Neuron (in vitro differentiated cells): ENCODE data around the gene SLC35A4.

Experiments
- H2AFZ ChIP-seq: one replicate; pipeline ENCODE4 v1.6.1; 2013; ENCODE audit warnings: low read depth, mild to moderate bottlenecking, inconsistent platforms, low read length, moderate library complexity
- H3K27me3 ChIP-seq: one replicate; pipeline ENCODE4 v1.6.1; 2013; ENCODE audit warnings: low read length; ENCODE audit not compliant: insufficient read depth
- H3K36me3 ChIP-seq: one replicate; pipeline ENCODE4 v1.6.1; 2013; ENCODE audit warnings: low read length; ENCODE audit not compliant: insufficient read depth
- H3K4me1 ChIP-seq: one replicate; pipeline ENCODE4 v1.6.1; 2013; ENCODE audit warnings: low read length; ENCODE audit not compliant: insufficient read depth
- H3K4me3 ChIP-seq: 2 replicates; pipeline ENCODE4 v1.5.1; 2013; ENCODE audit warnings: mild to moderate bottlenecking, low read length, moderate library complexity
- H3K9me3 ChIP-seq: one replicate; pipeline ENCODE4 v1.6.1; 2013; ENCODE audit warnings: low read length

Gene SLC35A4

DNA sequence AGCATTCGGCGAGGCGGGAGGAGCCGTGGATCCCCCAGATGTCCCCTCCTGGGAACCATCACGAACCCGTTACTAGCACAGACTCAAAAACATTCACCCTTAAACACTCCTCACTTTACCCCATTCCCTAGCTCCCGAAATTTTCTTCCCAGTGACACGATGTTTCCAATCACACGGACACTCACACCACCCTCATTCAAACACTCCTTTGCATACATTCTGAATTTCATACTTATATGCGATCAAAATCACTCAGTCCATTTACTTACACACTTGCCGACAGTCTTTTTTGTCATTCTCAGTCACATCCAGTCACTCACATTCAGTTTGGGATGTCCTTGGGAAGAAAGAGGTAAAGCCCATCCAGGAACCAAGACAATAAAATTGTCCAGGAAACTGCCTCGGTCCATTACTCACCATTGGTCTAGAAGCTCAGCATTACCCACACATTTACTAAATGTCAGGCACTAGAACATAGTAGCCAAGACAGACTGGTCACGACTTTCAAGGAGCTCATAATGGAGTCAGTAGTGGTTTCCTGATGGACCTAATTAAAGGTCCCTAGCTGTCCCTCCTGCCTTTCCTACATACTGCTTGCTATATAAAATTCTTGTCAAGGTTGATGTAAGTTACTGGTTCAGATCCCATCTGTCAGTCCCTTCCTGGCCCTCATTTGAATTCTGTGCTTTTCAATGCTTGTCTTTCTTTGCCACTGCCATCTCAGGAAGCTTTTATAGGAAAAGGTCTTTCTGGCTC lies 574 bp downstream of the SLC35A4 start:
- peaks cover 20% of the 10 kb centered on the region for H3K4me1 ChIP-seq
- H3K4me3 ChIP-seq = peak overlapping the region; percentile 89
- H3K27me3 ChIP-seq = no peaks in the 10 kb centered on the region
- H3K9me3 ChIP-seq = no peaks in the 10 kb centered on the region
- peaks cover 26% of the 10 kb centered on the region for H3K36me3 ChIP-seq
- H2AFZ ChIP-seq = peak overlapping the region; percentile 89

DNA sequence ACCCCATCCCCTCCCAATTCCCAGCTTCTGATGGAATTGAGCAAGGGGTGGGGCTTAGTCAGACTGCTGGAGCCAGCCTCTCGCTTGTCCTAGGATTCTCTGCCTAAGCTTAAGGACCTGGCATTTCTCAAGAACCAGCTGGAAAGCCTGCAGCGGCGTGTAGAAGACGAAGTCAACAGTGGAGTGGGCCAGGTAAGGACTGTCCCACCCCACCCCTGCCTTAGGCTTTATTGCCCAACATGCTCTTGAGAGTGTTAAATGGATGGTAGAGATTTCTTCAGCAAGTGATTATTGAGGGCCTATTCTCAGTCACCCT lies 1.1 kb downstream of the SLC35A4 start:
- peak overlapping the region; percentile 89 for H3K4me3 ChIP-seq
- H3K27me3 ChIP-seq = no peaks in the 10 kb centered on the region
- H3K9me3 ChIP-seq = no peaks in the 10 kb centered on the region
- H3K36me3 ChIP-seq = peaks cover 26% of the 10 kb centered on the region
- H2AFZ ChIP-seq = no peak overlapping the region
- H3K4me1 ChIP-seq = peaks cover 20% of the 10 kb centered on the region

DNA sequence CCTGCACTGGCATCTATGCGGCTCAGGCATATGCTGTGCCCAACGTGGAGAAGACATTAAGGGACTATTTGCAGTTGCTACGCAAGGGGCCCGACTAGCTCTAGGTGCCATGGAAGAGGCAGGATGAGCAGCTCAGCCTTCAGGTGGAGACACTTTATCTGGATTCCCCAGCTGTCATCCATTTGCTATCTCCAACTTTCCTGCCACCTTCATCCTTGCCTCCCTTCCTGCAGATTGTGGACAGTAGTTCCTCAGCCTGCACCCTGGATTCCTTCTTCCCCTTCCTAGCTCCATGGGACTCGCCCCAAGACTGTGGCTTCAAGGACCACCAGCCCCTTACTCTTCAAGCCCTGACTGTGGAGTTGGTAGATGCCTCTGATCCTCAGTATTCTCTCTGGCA lies 2.0 kb downstream of the SLC35A4 start:
- H3K36me3 ChIP-seq = peaks cover 26% of the 10 kb centered on the region
- no peaks in the 10 kb centered on the region for H3K9me3 ChIP-seq
- no peak overlapping the region for H2AFZ ChIP-seq
- no peaks in the 10 kb centered on the region for H3K27me3 ChIP-seq
- H3K4me3 ChIP-seq = no peak overlapping the region
- peaks cover 20% of the 10 kb centered on the region for H3K4me1 ChIP-seq

DNA sequence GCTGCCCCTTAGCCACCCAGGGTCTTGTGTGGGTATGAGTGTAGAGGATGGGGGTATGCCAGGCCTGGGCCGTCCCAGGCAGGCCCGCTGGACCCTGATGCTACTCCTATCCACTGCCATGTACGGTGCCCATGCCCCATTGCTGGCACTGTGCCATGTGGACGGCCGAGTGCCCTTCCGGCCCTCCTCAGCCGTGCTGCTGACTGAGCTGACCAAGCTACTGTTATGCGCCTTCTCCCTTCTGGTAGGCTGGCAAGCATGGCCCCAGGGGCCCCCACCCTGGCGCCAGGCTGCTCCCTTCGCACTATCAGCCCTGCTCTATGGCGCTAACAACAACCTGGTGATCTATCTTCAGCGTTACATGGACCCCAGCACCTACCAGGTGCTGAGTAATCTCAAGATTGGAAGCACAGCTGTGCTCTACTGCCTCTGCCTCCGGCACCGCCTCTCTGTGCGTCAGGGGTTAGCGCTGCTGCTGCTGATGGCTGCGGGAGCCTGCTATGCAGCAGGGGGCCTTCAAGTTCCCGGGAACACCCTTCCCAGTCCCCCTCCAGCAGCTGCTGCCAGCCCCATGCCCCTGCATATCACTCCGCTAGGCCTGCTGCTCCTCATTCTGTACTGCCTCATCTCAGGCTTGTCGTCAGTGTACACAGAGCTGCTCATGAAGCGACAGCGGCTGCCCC lies 2.6 kb downstream of the SLC35A4 start:
- no peaks in the 10 kb centered on the region for H3K9me3 ChIP-seq
- peaks cover 20% of the 10 kb centered on the region for H3K4me1 ChIP-seq
- peaks cover 26% of the 10 kb centered on the region for H3K36me3 ChIP-seq
- H3K4me3 ChIP-seq = no peak overlapping the region
- no peaks in the 10 kb centered on the region for H3K27me3 ChIP-seq
- no peak overlapping the region for H2AFZ ChIP-seq

DNA sequence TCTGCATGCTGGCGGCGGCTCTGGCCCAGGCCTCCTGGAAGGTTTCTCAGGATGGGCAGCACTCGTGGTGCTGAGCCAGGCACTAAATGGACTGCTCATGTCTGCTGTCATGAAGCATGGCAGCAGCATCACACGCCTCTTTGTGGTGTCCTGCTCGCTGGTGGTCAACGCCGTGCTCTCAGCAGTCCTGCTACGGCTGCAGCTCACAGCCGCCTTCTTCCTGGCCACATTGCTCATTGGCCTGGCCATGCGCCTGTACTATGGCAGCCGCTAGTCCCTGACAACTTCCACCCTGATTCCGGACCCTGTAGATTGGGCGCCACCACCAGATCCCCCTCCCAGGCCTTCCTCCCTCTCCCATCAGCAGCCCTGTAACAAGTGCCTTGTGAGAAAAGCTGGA lies 3.2 kb downstream of the SLC35A4 start:
- Histone ChIP-seq H2AFZ (no peak overlapping the region), H3K36me3 (peaks cover 22% of the 10 kb centered on the region), H3K27me3 (no peaks in the 10 kb centered on the region), H3K9me3 (no peaks in the 10 kb centered on the region), H3K4me1 (peaks cover 20% of the 10 kb centered on the region), H3K4me3 (no peak overlapping the region)

DNA sequence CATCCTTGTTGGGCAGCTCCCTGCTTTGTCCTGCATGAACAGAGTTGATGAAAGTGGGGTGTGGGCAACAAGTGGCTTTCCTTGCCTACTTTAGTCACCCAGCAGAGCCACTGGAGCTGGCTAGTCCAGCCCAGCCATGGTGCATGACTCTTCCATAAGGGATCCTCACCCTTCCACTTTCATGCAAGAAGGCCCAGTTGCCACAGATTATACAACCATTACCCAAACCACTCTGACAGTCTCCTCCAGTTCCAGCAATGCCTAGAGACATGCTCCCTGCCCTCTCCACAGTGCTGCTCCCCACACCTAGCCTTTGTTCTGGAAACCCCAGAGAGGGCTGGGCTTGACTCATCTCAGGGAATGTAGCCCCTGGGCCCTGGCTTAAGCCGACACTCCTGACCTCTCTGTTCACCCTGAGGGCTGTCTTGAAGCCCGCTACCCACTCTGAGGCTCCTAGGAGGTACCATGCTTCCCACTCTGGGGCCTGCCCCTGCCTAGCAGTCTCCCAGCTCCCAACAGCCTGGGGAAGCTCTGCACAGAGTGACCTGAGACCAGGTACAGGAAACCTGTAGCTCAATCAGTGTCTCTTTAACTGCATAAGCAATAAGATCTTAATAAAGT lies 3.9 kb downstream of the SLC35A4 start:
- H3K36me3 ChIP-seq = peaks cover 22% of the 10 kb centered on the region
- H3K4me3 ChIP-seq = no peak overlapping the region
- no peak overlapping the region for H2AFZ ChIP-seq
- no peaks in the 10 kb centered on the region for H3K27me3 ChIP-seq
- H3K4me1 ChIP-seq = peaks cover 17% of the 10 kb centered on the region
- H3K9me3 ChIP-seq = no peaks in the 10 kb centered on the region

DNA sequence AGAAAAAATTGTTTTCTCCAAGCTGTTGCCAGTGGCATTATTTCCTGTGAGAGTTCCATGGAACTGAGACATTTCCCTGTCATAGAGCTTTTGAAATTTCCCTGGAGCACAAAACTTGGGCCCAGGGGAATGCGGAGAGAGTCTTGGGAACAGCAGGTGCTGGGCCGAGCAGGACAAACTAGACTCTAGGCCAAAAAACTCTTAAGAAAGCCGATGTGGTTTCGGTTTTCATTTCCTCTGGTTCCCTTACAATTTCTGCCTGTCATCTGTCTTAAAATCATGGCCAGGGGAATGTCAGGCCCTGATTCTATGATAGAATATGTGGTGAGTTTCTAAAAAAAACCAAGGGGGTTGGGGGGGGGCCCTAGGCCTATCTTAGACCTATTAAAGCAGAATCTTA lies 4.6 kb downstream of the SLC35A4 start:
- H3K27me3 ChIP-seq = no peaks in the 10 kb centered on the region
- no peak overlapping the region for H2AFZ ChIP-seq
- no peaks in the 10 kb centered on the region for H3K9me3 ChIP-seq
- no peak overlapping the region for H3K4me3 ChIP-seq
- peaks cover 12% of the 10 kb centered on the region for H3K4me1 ChIP-seq
- H3K36me3 ChIP-seq = peaks cover 22% of the 10 kb centered on the region

DNA sequence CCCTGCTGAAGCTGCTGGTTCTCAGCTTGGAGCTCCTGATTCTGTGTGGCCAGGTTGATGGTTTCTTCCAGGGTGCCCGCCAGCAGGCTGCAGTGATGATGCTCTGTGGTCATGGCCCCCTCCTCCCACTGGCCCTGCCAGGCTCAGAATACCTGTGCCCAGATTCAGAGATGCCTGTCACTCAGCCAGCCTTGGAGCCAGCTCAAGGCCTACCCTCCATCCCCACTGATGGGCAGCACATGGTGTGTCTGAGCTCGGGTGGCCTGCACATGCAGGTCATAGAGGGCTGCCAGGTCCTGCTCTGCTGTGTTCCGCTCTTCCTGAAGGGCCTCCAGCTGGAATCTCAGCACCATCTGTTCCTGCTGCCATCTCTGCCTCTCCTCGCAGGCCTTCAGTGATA lies 5.4 kb downstream of the SLC35A4 start:
- peaks cover 12% of the 10 kb centered on the region for H3K4me1 ChIP-seq
- no peak overlapping the region for H3K4me3 ChIP-seq
- no peak overlapping the region for H2AFZ ChIP-seq
- H3K36me3 ChIP-seq = peaks cover 22% of the 10 kb centered on the region
- no peaks in the 10 kb centered on the region for H3K27me3 ChIP-seq
- no peaks in the 10 kb centered on the region for H3K9me3 ChIP-seq

DNA sequence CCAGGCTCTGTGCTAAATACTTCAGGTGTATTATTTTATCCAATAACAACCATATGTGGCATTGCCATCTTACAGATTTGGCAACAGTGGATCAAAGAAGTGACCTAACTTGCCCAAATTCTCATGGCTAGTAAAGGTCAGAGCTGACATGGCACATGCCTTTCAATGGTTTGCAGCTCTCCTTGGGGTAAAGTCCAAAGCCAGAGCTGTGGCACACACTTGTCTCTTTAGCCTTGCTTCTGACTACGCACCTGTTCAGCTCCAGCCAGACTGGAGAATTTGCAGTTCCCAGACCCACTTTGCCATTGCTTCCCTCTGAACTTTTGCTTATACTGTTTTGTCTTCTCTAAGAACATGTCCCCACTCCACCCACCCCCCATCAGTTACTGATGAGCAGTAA lies 5.9 kb downstream of the SLC35A4 start:
- no peaks in the 10 kb centered on the region for H3K27me3 ChIP-seq
- H3K4me3 ChIP-seq = no peak overlapping the region
- H3K9me3 ChIP-seq = no peaks in the 10 kb centered on the region
- no peak overlapping the region for H2AFZ ChIP-seq
- H3K36me3 ChIP-seq = peaks cover 22% of the 10 kb centered on the region
- H3K4me1 ChIP-seq = peaks cover 8% of the 10 kb centered on the region

DNA sequence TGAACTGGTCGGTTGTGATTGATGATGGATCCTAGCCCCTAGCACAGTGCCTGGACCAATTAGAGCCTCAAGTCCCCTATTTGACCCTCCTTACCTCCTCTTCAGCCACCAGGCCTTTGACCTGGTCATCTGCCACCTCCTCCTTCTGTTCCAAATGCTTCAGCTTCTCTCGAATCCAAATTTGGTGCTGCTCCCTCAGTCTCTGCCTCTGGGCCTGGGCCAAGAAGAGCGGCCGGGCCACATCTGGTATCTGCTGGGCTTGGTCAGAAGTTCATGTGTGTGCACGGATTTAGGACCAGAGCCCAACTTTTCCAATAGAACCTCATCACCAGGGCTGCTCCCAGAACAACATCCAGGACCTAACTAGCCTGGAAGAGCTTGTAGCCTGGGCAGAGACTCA lies 6.5 kb downstream of the SLC35A4 start:
- Histone ChIP-seq H3K4me1 (peaks cover 2% of the 10 kb centered on the region), H2AFZ (no peak overlapping the region), H3K36me3 (peaks cover 22% of the 10 kb centered on the region), H3K27me3 (no peaks in the 10 kb centered on the region), H3K9me3 (no peaks in the 10 kb centered on the region), H3K4me3 (no peak overlapping the region)

DNA sequence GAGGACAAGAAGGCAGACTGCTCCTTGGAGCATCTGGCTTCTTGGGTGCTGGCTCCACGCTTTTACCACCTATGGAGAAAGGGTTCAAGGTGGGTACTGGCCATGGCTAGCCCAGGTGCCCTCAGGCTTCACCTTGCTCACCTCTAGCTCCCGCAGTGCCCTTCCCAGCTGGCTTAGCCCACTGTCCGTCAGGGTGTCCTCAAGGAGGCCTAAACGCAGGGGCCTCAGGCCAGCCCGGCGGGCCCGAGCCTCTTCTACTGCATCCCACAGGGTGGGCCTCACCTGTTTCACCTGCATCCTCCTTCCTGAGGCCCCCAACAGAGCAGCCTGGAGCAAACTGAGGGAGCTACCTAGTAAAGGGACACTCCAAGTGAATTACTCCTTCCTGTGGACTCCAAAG lies 9.1 kb downstream of the SLC35A4 start:
- H2AFZ ChIP-seq = no peak overlapping the region
- H3K36me3 ChIP-seq = no peaks in the 10 kb centered on the region
- no peaks in the 10 kb centered on the region for H3K27me3 ChIP-seq
- no peak overlapping the region for H3K4me3 ChIP-seq
- no peaks in the 10 kb centered on the region for H3K9me3 ChIP-seq
- no peaks in the 10 kb centered on the region for H3K4me1 ChIP-seq

DNA sequence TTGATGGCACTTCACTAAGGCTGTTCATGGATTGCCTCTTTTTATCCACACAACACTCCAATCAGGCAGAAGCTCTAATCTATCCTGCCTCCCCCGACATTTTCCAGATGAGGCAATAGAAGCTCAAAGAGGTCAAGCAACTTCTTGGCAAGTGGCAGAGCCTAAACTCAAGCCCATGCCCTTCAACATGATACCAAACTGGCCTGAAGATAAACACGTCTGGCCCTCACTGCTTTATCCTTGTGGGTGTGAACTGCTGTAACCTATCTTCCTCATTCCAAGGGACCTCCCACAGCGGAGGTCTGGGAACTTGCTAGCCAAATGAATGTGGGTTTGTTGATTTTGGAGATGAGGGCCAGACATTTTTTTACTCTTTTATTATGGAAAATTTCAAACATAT lies 9.5 kb downstream of the SLC35A4 start:
- Histone ChIP-seq H3K27me3 (no peaks in the 10 kb centered on the region), H3K36me3 (no peaks in the 10 kb centered on the region), H3K4me3 (no peak overlapping the region), H3K4me1 (no peaks in the 10 kb centered on the region), H2AFZ (no peak overlapping the region), H3K9me3 (no peaks in the 10 kb centered on the region)

DNA sequence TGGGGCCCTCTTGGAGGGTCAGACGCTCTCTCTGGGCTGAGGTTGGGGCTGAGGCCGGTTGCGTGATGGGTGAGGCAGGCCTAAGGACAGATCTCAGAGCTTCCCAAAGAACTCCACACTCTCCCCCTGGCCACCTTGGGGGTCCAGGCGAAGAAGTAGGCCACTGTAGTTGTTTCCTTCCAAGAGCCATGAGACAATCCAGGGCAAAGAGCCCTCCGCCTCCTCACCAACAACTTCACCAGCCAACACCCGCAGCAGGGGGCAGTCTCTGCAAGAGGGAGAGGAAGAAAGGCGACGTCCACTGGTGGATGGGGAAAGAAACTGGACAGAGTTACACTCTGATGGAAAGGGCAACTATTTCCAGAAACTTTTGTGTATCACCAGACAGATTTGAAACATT lies 10.7 kb downstream of the SLC35A4 start:
- H3K4me3 ChIP-seq = no peak overlapping the region
- no peaks in the 10 kb centered on the region for H3K27me3 ChIP-seq
- no peaks in the 10 kb centered on the region for H3K4me1 ChIP-seq
- no peaks in the 10 kb centered on the region for H3K9me3 ChIP-seq
- H2AFZ ChIP-seq = no peak overlapping the region
- no peaks in the 10 kb centered on the region for H3K36me3 ChIP-seq
